Peyer's patch (tissue), 4 donors: ENCODE results near the gene GPR141.

ENCODE experiments used
- CTCF ChIP-seq, 6 experiments: fragments of 450-650 bp in 4 of 6; fragments of 200-600 bp in 2 of 6; sonication (generic) in 1 of 6; IDR thresholded peaks; one replicate each; pipeline ENCODE4 v1.5.1; 2017 to 2019; ENCODE audit warnings: antibody characterized with exemption in 6 of 6, mild to moderate bottlenecking in 3 of 6, moderate library complexity in 1 of 6
- POLR2A ChIP-seq, 2 donors: fragments of 450-650 bp; IDR thresholded peaks; one replicate each; pipeline ENCODE4 v1.5.1; 2017; ENCODE audit warnings: antibody characterized with exemption in 2 of 2, mild to moderate bottlenecking in 2 of 2, moderate library complexity in 2 of 2

GRCh38 chr7:37782166-37782565 is 98.6 kb downstream of the GPR141 start:
- TF ChIP-seq CTCF (IDR thresholded peaks at IDR 0.05): no peak
- TF ChIP-seq POLR2A (IDR thresholded peaks at IDR 0.05): no peak
